SU-DHL-6 (cell line): ENCODE data around the gene KLHDC7B.

ENCODE experiments used
- H2AFZ ChIP-seq: fragments of 200-600 bp; sonication (generic); 2 replicates; pipeline ENCODE4 v1.6.1; 2014; ENCODE audit warnings: low read depth, mild to moderate bottlenecking, moderate library complexity, mixed read lengths, antibody characterized with exemption, low read length; ENCODE audit not compliant: severe bottlenecking
- H3F3A ChIP-seq: fragments of 200-600 bp; shearing (Covaris generic); 2 replicates; pipeline ENCODE4 v1.6.0; 2016; ENCODE audit warnings: antibody characterized with exemption, mild to moderate bottlenecking; ENCODE audit not compliant: insufficient read depth
- H3K27ac ChIP-seq: fragments of 200-600 bp; sonication (generic); 2 replicates; pipeline ENCODE4 v1.5.1; 2016; ENCODE audit warnings: low read depth, mild to moderate bottlenecking, low read length, moderate library complexity, mixed read lengths
- H3K27me3 ChIP-seq: fragments of 200-600 bp; sonication (generic), shearing (Covaris generic); 2 replicates; pipeline ENCODE4 v1.6.0; 2014; ENCODE audit warnings: mild to moderate bottlenecking, low read length
- H3K36me3 ChIP-seq: fragments of 200-600 bp; sonication (generic); 2 replicates; pipeline ENCODE4 v1.6.1; 2014; ENCODE audit warnings: mild to moderate bottlenecking, low read length, mixed read lengths
- H3K4me2 ChIP-seq: fragments of 300-600, 200-600 bp; shearing (Covaris generic), sonication (generic); 2 replicates; pipeline ENCODE4 v1.6.0; 2014; ENCODE audit warnings: low read length, low read depth, mild to moderate bottlenecking; ENCODE audit not compliant: poor library complexity, severe bottlenecking
- H3K4me3 ChIP-seq: fragments of 200-600 bp; sonication (generic); 2 replicates; pipeline ENCODE4 v1.5.1; 2014; ENCODE audit warnings: antibody characterized with exemption, low read length, mild to moderate bottlenecking, mixed read lengths; ENCODE audit not compliant: insufficient read depth, poor library complexity, severe bottlenecking
- H3K79me2 ChIP-seq: fragments of 200-600 bp; sonication (generic); 2 replicates; pipeline ENCODE4 v1.6.1; 2014; ENCODE audit warnings: mild to moderate bottlenecking, low read length, moderate library complexity; ENCODE audit not compliant: insufficient read depth
- H3K9ac ChIP-seq: fragments of 200-600 bp; sonication (generic); 2 replicates; pipeline ENCODE4 v1.7.0; 2014; ENCODE audit warnings: mild to moderate bottlenecking, low read length
- H3K9me2 ChIP-seq: fragments of 200-600 bp; sonication (generic); replicated peaks from 2 replicates; pipeline ENCODE4 v1.6.1; 2014; ENCODE audit warnings: low read length; ENCODE audit not compliant: insufficient read depth
- H3K9me3 ChIP-seq: fragments of 200-600 bp; sonication (generic); 2 replicates; pipeline ENCODE4 v1.6.1; 2014; ENCODE audit warnings: low read length, mixed read lengths; ENCODE audit not compliant: insufficient read depth
- H4K20me1 ChIP-seq: fragments of 200-600 bp; sonication (generic); 2 replicates; pipeline ENCODE4 v1.6.1; 2014; ENCODE audit warnings: low read depth, mild to moderate bottlenecking, antibody characterized with exemption, low read length, moderate library complexity, mixed read lengths
- EZH2phosphoT487 ChIP-seq: fragments of 200-600 bp; sonication (generic), shearing (Covaris generic); conservative IDR thresholded peaks from 2 replicates; pipeline ENCODE4 v1.6.1; 2018; ENCODE audit warnings: mild to moderate bottlenecking, antibody characterized with exemption, low read length, moderate library complexity, mixed read lengths
- TF ChIP-seq, protein P1 (sequence below): fragments of 200-600 bp; sonication (generic); IDR thresholded peaks from one replicate; pipeline ENCODE4 v1.5.1; 2017; ENCODE audit warnings: antibody characterized with exemption, mild to moderate bottlenecking, low read length, moderate library complexity; ENCODE audit not compliant: insufficient read depth, poor library complexity, severe bottlenecking

Gene KLHDC7B

DNA sequence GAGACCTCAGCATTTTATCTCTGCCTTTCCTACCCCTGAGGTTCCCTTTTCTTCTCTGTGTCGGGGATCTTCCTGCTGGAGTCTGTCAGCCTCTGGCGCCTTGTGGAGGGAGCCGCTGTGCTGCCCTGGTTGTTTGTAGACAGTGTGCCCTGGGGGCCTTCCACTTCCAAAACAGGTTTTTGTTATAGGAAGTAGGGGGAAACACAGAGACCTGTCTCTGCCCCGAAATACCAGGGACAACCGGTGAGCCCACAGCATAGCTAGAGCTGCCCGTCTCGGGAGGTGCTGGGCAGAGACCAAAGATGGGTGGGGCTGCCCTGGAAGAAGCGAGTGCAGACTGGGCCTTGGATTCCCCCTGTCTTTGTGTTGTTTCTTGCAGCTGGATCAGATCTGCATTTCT lies 29.6 kb upstream of the KLHDC7B start:
- no peak overlapping the region for H3K4me3 ChIP-seq
- no peaks in the 10 kb centered on the region for H3K27me3 ChIP-seq
- H3F3A ChIP-seq, result no peaks in the 10 kb centered on the region
- H2AFZ ChIP-seq, result no peak overlapping the region
- TF ChIP-seq, protein P1, sequence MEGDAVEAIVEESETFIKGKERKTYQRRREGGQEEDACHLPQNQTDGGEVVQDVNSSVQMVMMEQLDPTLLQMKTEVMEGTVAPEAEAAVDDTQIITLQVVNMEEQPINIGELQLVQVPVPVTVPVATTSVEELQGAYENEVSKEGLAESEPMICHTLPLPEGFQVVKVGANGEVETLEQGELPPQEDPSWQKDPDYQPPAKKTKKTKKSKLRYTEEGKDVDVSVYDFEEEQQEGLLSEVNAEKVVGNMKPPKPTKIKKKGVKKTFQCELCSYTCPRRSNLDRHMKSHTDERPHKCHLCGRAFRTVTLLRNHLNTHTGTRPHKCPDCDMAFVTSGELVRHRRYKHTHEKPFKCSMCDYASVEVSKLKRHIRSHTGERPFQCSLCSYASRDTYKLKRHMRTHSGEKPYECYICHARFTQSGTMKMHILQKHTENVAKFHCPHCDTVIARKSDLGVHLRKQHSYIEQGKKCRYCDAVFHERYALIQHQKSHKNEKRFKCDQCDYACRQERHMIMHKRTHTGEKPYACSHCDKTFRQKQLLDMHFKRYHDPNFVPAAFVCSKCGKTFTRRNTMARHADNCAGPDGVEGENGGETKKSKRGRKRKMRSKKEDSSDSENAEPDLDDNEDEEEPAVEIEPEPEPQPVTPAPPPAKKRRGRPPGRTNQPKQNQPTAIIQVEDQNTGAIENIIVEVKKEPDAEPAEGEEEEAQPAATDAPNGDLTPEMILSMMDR, result no peak
- TF ChIP-seq EZH2phosphoT487, result no peak
- H3K4me2 ChIP-seq, result no peak overlapping the region
- H3K27ac ChIP-seq, result no peak overlapping the region
- no peaks in the 10 kb centered on the region for H4K20me1 ChIP-seq
- H3K79me2 ChIP-seq, result peaks cover 52% of the 10 kb centered on the region
- no peaks in the 10 kb centered on the region for H3K9me3 ChIP-seq
- H3K9ac ChIP-seq, result no peak overlapping the region
- H3K9me2 ChIP-seq, result no peaks in the 10 kb centered on the region
- H3K36me3 ChIP-seq, result peaks cover 8% of the 10 kb centered on the region; the same call in 1 of the 2 replicates

DNA sequence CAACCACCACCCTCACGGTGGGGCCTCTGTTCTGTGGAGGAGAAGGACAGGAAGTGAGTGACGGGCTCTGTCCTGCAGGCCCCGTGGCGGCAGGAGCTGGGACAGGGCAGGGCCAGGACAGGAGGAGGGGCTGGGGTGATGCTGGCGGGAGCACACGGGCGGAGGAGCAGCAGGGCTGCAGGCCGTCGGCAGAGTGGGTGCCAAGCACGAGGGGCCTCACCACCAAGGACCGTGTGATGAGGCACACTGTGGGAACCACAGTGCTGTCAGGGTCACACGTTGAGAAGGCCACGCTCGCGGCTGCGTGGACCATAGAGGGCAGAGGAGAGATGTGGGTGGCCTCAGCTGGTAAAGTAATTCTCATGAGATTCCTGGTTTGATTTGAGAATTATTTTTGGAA lies 28.8 kb upstream of the KLHDC7B start:
- no peaks in the 10 kb centered on the region for H3K9me2 ChIP-seq
- H4K20me1 ChIP-seq, result no peaks in the 10 kb centered on the region
- no peaks in the 10 kb centered on the region for H3F3A ChIP-seq
- no peak overlapping the region for H3K9ac ChIP-seq
- TF ChIP-seq, protein P1, result no peak
- no peak for TF ChIP-seq EZH2phosphoT487
- no peaks in the 10 kb centered on the region for H3K9me3 ChIP-seq
- H3K27me3 ChIP-seq, result no peaks in the 10 kb centered on the region
- H2AFZ ChIP-seq, result no peak overlapping the region
- peaks cover 8% of the 10 kb centered on the region; the same call in 1 of the 2 replicates for H3K36me3 ChIP-seq
- H3K27ac ChIP-seq, result no peak overlapping the region
- H3K4me3 ChIP-seq, result no peak overlapping the region
- no peak overlapping the region for H3K4me2 ChIP-seq
- H3K79me2 ChIP-seq, result peaks cover 46% of the 10 kb centered on the region

DNA sequence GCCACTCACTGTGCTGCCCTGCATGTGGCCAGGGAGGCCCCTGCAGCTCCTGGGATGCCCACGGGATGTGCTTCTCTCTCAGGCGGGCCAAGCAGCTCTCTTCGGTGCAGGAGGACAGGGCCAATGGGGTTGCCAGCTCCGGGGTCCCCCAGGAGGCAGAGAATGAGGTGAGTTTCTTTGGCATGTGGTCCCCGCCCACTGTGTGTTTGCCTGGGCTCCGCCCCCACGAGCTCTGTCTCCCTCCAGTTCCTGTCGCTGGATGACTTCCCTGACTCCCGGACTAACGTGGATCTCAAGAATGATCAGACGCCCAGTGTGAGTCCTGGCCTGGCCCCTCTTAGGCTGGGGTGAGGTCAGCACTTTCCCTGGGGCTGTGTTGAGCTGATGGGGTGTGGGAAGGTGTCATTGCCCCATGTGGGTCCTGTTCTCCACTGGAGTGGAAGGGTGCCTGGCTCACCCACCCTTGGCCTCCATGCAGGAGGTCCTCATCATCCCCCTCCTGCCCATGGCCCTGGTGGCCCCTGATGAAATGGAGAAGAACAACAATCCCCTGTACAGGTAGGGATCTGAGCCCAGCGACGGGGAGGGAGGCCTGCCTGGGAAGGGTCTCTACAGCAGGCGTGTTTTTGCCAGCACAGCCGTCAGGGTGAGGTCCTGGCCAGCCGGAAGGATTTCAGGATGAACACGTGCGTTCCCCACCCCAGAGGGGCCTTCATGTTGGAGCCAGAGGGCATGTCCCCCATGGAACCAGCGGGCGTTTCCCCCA lies 28.0 kb upstream of the KLHDC7B start:
- no peak overlapping the region for H3K9ac ChIP-seq
- H3K9me2 ChIP-seq, result no peaks in the 10 kb centered on the region
- no peaks in the 10 kb centered on the region for H3K9me3 ChIP-seq
- H3K4me2 ChIP-seq, result no peak overlapping the region
- H3K27me3 ChIP-seq, result no peaks in the 10 kb centered on the region
- H3F3A ChIP-seq, result no peaks in the 10 kb centered on the region
- no peak overlapping the region for H3K27ac ChIP-seq
- H3K4me3 ChIP-seq, result no peak overlapping the region
- H3K79me2 ChIP-seq, result peaks cover 38% of the 10 kb centered on the region
- no peak overlapping the region for H2AFZ ChIP-seq
- H4K20me1 ChIP-seq, result no peaks in the 10 kb centered on the region
- H3K36me3 ChIP-seq, result peaks cover 3% of the 10 kb centered on the region; the same call in 1 of the 2 replicates
- TF ChIP-seq, protein P1, result no peak
- no peak for TF ChIP-seq EZH2phosphoT487
